ENCODE results near the gene SORCS2.

DNA sequence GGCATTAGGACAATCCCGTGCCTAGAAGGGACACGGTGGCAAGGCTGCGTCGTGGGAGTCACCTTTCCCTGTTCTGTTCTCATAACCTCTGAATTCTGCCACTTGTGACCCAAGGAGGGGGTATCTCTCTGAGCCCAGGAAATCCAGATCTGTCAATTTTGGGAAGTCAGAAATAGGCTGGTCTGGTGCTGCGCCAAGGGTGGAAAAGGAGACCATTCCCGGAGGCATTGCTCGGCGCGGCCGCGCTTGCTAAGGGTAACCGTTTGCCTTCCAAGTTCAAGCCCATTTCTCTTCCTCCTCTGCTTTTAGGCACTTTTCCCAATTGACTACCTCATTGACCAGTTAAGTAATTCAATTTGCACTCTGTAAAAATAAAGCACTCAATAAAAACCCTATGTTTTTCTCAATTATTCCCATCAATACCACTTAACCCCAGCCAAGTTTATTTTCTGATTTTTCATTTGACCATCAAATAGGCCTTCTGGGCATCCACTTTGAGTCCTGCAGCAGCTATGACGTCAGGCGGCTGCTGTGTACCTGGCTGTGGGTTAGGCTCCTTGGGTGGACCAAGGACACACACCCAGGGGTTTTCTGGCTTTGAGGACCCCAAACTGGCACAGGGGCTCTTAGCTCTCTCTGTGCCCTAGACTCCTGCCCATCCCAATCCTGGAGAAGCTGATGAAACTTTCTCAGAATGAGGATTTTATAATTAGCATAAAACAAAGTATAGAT is 12.5 kb downstream of the SORCS2 start:
- TF ChIP-seq, protein P1, sequence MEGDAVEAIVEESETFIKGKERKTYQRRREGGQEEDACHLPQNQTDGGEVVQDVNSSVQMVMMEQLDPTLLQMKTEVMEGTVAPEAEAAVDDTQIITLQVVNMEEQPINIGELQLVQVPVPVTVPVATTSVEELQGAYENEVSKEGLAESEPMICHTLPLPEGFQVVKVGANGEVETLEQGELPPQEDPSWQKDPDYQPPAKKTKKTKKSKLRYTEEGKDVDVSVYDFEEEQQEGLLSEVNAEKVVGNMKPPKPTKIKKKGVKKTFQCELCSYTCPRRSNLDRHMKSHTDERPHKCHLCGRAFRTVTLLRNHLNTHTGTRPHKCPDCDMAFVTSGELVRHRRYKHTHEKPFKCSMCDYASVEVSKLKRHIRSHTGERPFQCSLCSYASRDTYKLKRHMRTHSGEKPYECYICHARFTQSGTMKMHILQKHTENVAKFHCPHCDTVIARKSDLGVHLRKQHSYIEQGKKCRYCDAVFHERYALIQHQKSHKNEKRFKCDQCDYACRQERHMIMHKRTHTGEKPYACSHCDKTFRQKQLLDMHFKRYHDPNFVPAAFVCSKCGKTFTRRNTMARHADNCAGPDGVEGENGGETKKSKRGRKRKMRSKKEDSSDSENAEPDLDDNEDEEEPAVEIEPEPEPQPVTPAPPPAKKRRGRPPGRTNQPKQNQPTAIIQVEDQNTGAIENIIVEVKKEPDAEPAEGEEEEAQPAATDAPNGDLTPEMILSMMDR (IDR thresholded peaks at IDR 0.05; ENCODE audit: poor library complexity, severe bottlenecking) = no peak
- TF ChIP-seq POLR2AphosphoS5 (IDR thresholded peaks at IDR 0.05) = no peak
- TF ChIP-seq, protein P2, sequence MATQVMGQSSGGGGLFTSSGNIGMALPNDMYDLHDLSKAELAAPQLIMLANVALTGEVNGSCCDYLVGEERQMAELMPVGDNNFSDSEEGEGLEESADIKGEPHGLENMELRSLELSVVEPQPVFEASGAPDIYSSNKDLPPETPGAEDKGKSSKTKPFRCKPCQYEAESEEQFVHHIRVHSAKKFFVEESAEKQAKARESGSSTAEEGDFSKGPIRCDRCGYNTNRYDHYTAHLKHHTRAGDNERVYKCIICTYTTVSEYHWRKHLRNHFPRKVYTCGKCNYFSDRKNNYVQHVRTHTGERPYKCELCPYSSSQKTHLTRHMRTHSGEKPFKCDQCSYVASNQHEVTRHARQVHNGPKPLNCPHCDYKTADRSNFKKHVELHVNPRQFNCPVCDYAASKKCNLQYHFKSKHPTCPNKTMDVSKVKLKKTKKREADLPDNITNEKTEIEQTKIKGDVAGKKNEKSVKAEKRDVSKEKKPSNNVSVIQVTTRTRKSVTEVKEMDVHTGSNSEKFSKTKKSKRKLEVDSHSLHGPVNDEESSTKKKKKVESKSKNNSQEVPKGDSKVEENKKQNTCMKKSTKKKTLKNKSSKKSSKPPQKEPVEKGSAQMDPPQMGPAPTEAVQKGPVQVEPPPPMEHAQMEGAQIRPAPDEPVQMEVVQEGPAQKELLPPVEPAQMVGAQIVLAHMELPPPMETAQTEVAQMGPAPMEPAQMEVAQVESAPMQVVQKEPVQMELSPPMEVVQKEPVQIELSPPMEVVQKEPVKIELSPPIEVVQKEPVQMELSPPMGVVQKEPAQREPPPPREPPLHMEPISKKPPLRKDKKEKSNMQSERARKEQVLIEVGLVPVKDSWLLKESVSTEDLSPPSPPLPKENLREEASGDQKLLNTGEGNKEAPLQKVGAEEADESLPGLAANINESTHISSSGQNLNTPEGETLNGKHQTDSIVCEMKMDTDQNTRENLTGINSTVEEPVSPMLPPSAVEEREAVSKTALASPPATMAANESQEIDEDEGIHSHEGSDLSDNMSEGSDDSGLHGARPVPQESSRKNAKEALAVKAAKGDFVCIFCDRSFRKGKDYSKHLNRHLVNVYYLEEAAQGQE (IDR thresholded peaks at IDR 0.05; ENCODE audit: borderline replicate concordance) = no peak
- no peak for TF ChIP-seq EZH2 (IDR thresholded peaks at IDR 0.05; ENCODE audit: borderline replicate concordance, insufficient read depth, low read length, poor library complexity, severe bottlenecking)
- no peak for TF ChIP-seq TAF1 (IDR thresholded peaks at IDR 0.05; ENCODE audit: low read depth)
- no peak for TF ChIP-seq MXI1 (conservative IDR thresholded peaks at IDR 0.05; ENCODE audit: poor library complexity, severe bottlenecking)
- TF ChIP-seq SMC3 (conservative IDR thresholded peaks at IDR 0.05; ENCODE audit: poor library complexity) = no peak
- no peak for TF ChIP-seq EP300 (conservative IDR thresholded peaks at IDR 0.05; ENCODE audit: poor library complexity, severe bottlenecking)
- no peak for TF ChIP-seq RAD21 (conservative IDR thresholded peaks at IDR 0.05)

All from neural cell (in vitro differentiated cells).